ENCODE data around the gene PIMREG. TPM values are rescaled to one million over a fixed set of nuclear protein-coding genes. Genes with fewer than 3 reads are reported as not detected.

The PIMREG gene
- total RNA-seq, 4 donors from 2014 or later: 16.0 TPM; not detected in 3

DNA sequence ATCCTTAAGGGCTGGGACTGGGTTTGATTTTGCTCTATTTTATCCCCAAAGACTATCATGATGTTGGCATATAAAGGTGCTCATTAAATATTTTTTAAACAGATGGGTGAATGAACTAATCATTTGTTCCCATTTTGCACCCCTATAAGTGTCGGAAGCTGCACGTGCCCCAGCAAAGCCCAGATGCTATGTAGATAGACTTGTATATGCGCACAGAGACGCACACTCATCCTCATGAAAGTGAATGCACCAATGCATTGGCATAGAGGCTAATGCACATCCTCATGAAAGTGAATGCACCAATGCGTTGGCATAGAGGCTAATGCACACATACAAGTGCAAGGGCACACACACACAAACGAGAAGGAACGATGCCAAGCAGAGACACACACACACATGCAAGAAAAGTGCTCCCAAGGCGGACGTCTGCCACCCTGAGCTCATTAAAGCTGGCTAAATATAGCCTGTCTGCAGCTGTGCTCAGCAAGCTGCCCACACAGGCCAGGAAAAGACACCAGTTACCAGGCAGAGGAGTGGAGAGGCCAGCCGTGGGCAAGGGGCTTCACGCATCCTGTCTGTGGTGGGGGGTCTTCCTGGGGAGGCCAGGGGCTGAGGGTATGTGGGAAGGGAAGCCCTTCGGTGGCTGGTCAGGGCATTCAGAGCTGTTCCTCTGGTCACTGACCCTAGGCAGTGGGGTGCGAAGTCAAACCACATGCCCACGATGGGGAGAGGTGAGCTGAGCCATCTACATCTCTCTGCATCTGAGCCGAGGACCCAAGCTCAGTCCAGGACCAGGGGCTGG lies 52.6 kb downstream of the PIMREG start:
- no peaks in the 10 kb centered on the region for H3K27me3 ChIP-seq
- no peaks in the 10 kb centered on the region for H3K36me3 ChIP-seq
- TF ChIP-seq POLR2A (IDR thresholded peaks at IDR 0.05) (no peak), CTCF (IDR thresholded peaks at IDR 0.05) (no peak)
- no peaks in the 10 kb centered on the region for H3K9me3 ChIP-seq
- no peak for DNase-seq
- H3K4me3 ChIP-seq: no peak overlapping the region
- H3K27ac ChIP-seq: no peak overlapping the region
- intact Hi-C loops (cut with DNase I; ENCODE audit: low total_unique reads): no loop called here
- H3K4me1 ChIP-seq: no peaks in the 10 kb centered on the region

GRCh38 chr17:6497496-6498221 lies 53.4 kb downstream of the PIMREG start:
- Histone ChIP-seq H3K27ac (no peak overlapping the region), H3K36me3 (no peaks in the 10 kb centered on the region), H3K4me1 (no peaks in the 10 kb centered on the region), H3K27me3 (no peaks in the 10 kb centered on the region), H3K9me3 (no peaks in the 10 kb centered on the region), H3K4me3 (no peak overlapping the region)
- TF ChIP-seq CTCF (IDR thresholded peaks at IDR 0.05) (no peak), POLR2A (IDR thresholded peaks at IDR 0.05) (no peak)
- DNase-seq: no peak
- intact Hi-C loops (cut with DNase I; ENCODE audit: low total_unique reads): no loop called here

GRCh38 chr17:6498356-6498755 lies 54.1 kb downstream of the PIMREG start:
- Histone ChIP-seq H3K4me3 (no peak overlapping the region), H3K27ac (no peak overlapping the region), H3K27me3 (no peaks in the 10 kb centered on the region), H3K36me3 (no peaks in the 10 kb centered on the region), H3K4me1 (no peaks in the 10 kb centered on the region), H3K9me3 (no peaks in the 10 kb centered on the region)
- TF ChIP-seq POLR2A (IDR thresholded peaks at IDR 0.05) (no peak), CTCF (IDR thresholded peaks at IDR 0.05) (no peak)
- intact Hi-C loops (cut with DNase I; ENCODE audit: low total_unique reads): no loop called here
- no peak for DNase-seq

DNA sequence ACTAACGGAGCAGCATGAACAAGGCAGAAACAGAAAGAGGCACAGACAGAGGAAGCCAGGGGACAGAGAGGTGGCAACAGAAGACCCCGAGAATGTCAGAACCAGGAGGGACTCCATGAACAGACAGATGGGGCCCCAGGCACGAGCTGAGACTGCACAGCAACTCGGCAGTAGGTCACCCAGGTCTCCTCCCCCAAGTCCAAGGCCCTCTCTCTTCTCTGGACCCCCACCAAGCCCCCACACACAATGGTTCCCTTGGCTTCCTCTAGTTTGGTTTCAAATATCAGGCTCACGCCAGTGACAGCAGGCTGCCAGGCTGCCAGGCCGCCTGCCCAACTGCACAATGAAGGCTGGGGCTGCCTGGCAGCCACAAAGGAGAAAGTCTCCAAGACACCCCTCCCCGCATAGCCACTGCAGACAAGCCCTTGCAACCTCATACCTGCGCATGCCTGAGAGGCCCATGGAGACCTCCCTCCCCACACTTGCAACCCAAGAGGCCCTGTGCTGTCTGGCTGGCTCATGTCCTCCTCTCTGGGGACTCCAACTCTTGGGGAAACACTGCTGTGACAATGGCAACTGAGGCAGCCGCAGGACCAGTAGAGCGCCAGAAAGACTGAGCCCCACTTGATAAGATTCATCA lies 54.8 kb downstream of the PIMREG start:
- intact Hi-C loops (cut with DNase I; ENCODE audit: low total_unique reads): no loop called here

More for the DNA sequence above, 54.8 kb downstream of the PIMREG start:
- H3K4me3 ChIP-seq: no peak overlapping the region
- DNase-seq: no peak
- no peaks in the 10 kb centered on the region for H3K9me3 ChIP-seq
- H3K27ac ChIP-seq: no peak overlapping the region
- H3K36me3 ChIP-seq: no peaks in the 10 kb centered on the region
- H3K27me3 ChIP-seq: no peaks in the 10 kb centered on the region
- TF ChIP-seq CTCF (IDR thresholded peaks at IDR 0.05) (no peak), POLR2A (IDR thresholded peaks at IDR 0.05) (no peak)
- no peaks in the 10 kb centered on the region for H3K4me1 ChIP-seq

Other genes starting within 250 kb of the PIMREG start
- gene AIPL1, start 9.3 kb upstream of the PIMREG start, total RNA-seq: not detected
- 1 to 10 TPM in 3 of 4 donors, under 1 TPM in 1; 0.59 to 9.3 (median 6.1) TPM for gene PITPNM3, start 112.1 kb downstream of the PIMREG start, total RNA-seq
- gene KIAA0753, start 196.3 kb downstream of the PIMREG start, total RNA-seq: 10 to 100 TPM in 3 of 4 donors, 1 to 10 TPM in 1; 6.2 to 52.3 (median 28.8) TPM
- gene TXNDC17, start 196.6 kb downstream of the PIMREG start, total RNA-seq: 100 to 1,000 TPM in 1 of 4 donors, 10 to 100 TPM in 2, 1 to 10 TPM in 1; 2.8 to 108 (median 51.5) TPM
- gene MED31, start 207.2 kb downstream of the PIMREG start, total RNA-seq: 10 to 100 TPM in 3 of 4 donors, 1 to 10 TPM in 1; 1.5 to 49.7 (median 15.7) TPM
- 1 to 10 TPM in 3 of 4 donors, under 1 TPM in 1; 0.26 to 3.2 (median 1.3) TPM for gene C17orf100, start 207.3 kb downstream of the PIMREG start, total RNA-seq